T-helper 2 cell (primary cell): ENCODE measurements around the gene NPAS3.

Experiments used
- DNase-seq, 5 experiments: peaks; one replicate each; pipeline versions ENCODE4 v3.0.0 to v3.0.0-alpha.2; 2012 to 2022

The NPAS3 gene

GRCh38 chr14:33390335-33390734, 451.7 kb downstream of the NPAS3 start:
- no peak for DNase-seq

- DNase-seq: no peak
These were observed 454.7 kb downstream of the NPAS3 start for GRCh38 chr14:33393231-33393894.

GRCh38 chr14:33393895-33394368, 455.3 kb downstream of the NPAS3 start:
- DNase-seq: no peak

- no peak for DNase-seq
These were observed 462.6 kb downstream of the NPAS3 start for GRCh38 chr14:33401311-33401710.

GRCh38 chr14:33402604-33403003, 463.9 kb downstream of the NPAS3 start:
- no peak for DNase-seq

- no peak for DNase-seq
These were observed 465.4 kb downstream of the NPAS3 start for GRCh38 chr14:33404054-33404453.

GRCh38 chr14:33404964-33405574, 466.4 kb downstream of the NPAS3 start:
- no peak for DNase-seq

GRCh38 chr14:33406766-33407165, 468.1 kb downstream of the NPAS3 start:
- DNase-seq: no peak

GRCh38 chr14:33408291-33408690, 469.6 kb downstream of the NPAS3 start:
- DNase-seq: no peak

GRCh38 chr14:33412450-33412849, 473.8 kb downstream of the NPAS3 start:
- DNase-seq: no peak

GRCh38 chr14:33413381-33413780, 474.7 kb downstream of the NPAS3 start:
- no peak for DNase-seq

GRCh38 chr14:33414041-33414440, 475.4 kb downstream of the NPAS3 start:
- DNase-seq: peak in 1 of 5 experiments; percentile 2

- DNase-seq: no peak
These were observed 481.5 kb downstream of the NPAS3 start for GRCh38 chr14:33420051-33420627.

- no peak for DNase-seq
These were observed 491.8 kb downstream of the NPAS3 start for GRCh38 chr14:33430414-33431035.

- peak in 1 of 5 experiments; percentile 15 for DNase-seq
These were observed 493.8 kb downstream of the NPAS3 start for GRCh38 chr14:33432407-33433023.

- no peak for DNase-seq
These were observed 494.7 kb downstream of the NPAS3 start for GRCh38 chr14:33433396-33433795.

GRCh38 chr14:33435911-33436689, 497.4 kb downstream of the NPAS3 start:
- peak in 1 of 5 experiments; percentile 66 for DNase-seq

- DNase-seq: no peak
These were observed 503.0 kb downstream of the NPAS3 start for GRCh38 chr14:33441633-33442032.

GRCh38 chr14:33444136-33444535, 505.5 kb downstream of the NPAS3 start:
- no peak for DNase-seq

- DNase-seq: no peak
These were observed 510.6 kb downstream of the NPAS3 start for GRCh38 chr14:33449268-33449667.

- DNase-seq: no peak
These were observed 511.2 kb downstream of the NPAS3 start for GRCh38 chr14:33449703-33450395.

- DNase-seq: no peak
These were observed 511.7 kb downstream of the NPAS3 start for GRCh38 chr14:33450416-33450815.
